GM18507 (cell line): Measurements from ENCODE around the gene SFN.
"Not testable (repeated sequence)": the region's sequence is repeated elsewhere in the genome, so short reads cannot be mapped to it uniquely, and the experiment has no call there.

ENCODE experiments used
- DNase-seq: peaks from one replicate; pipeline ENCODE4 v3.0.0; 2011; ENCODE audit warnings: low read depth; ENCODE audit not compliant: insufficient read length; ENCODE audit errors: extremely low spot score
- FAIRE-seq: peaks from 2 replicates; lab custom pipeline; 2011; peaks lifted over from hg19 to GRCh38; lab: Jason Lieb, UNC

Gene SFN

GRCh38 chr1:26861286-26861701, 1.7 kb upstream of the SFN start:
- DNase-seq, result no peak
- no peak for FAIRE-seq

- FAIRE-seq, result no peak
- no peak for DNase-seq
These were observed 1.0 kb upstream of the SFN start for GRCh38 chr1:26861889-26862378.

GRCh38 chr1:26863685-26864077, 732 bp downstream of the SFN start:
- no peak for DNase-seq
- FAIRE-seq, result no peak

DNA sequence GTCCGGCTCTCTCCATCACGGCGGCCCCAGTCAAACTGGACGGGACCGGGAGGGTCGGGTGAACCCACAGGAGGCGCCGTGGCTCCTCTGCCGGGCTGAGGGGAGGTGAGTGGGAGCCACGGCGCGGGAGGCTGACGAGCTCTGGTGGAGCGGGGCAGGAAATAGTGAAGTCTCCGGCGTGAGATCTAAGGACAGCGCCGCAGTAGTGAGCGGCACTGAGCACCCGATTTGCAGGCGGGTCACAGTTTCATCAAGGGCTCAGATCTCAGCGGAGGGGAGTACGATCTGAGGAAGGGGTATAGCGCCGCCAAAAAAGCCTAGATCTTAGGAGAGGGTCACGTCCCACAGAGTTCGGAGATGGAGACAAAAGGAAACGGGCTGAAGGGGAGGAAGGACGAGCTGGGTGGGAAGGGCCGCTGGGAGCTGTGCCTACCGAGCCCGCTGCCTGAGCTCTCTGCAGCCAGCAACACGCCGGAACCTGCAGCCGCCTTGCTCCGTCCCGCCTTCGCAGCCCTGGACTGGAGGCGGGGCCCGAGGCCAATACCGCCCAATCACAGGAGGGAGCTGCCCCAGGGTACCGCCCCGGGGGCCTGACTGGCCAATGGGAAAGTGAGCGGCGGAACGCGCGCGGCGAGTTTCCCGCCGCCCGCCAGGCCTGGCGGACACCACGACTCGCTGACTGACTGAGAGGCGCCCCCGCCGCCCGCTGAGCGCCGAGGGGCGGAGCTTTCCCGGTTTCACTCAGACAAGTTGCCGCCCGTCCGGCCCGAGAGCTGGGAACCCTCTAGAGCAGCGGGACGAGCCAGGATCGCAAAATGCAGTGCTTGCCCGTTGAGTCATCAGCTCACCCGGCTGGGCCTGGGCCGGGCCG, 1.9 kb downstream of the SFN start:
- FAIRE-seq, result peak; percentile 96

DNA sequence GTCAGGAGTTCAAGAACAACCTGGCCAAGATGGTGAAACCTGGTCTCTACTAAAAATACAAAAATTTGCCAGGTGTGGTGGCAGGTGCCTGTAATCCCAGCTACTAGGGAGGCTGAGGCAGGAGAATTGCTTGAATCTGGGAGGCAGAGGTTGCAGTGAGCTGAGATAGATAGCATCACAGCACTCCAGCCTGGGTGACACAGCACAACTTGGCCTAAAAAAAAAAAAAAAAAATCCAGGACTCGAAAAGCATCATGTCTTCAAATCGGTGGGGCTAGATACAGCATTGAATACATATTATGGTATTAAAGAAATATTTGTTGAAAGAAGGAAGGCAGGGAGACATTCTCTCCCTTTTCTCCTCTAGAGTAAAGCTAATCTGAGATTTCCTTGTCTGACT, 10.1 kb downstream of the SFN start:
- FAIRE-seq, DNase-seq: not testable (repeated sequence)

More for the DNA sequence above, 1.9 kb downstream of the SFN start:
- DNase-seq, result peak; percentile 89

GRCh38 chr1:26874896-26875295, 11.9 kb downstream of the SFN start:
- no peak for FAIRE-seq
- DNase-seq, result no peak

DNA sequence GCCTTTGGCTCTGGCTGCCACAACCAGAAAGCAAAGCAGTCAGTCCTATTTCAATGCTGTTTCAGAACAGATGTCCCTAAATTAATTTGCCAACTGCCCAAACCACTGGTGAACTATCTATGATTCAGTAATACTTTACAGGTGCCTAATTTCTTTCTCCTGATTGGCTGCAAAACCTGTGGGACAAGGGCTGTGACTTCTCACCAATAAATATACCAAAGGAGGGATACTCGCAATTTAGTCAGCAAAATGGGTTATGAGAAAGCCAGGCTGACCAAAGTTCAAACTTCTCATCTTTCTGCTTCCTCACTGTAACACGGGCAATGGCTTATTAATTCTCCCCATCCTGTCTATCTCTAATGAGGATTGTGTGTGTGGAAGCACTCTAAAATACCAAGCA, 14.4 kb downstream of the SFN start:
- no peak for FAIRE-seq
- DNase-seq, result no peak

DNA sequence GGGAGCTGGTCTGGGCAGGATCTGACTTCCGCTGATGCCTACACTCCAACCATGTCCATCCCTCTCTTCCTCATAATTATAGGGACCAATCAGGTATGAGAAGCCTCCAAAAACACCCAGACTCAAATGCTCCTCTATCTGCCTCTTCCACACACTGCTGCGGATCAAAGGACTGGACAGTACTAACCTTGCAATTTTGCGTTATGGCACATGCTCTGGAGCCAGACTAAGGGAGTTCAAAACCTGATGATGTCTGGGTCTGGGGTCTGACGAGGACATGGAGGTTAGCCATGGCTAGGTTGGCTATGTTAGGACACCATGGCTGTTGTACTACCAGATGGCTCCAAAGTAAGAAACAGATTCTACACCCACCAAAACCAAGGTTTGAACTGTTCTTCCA, 16.8 kb downstream of the SFN start:
- no peak for FAIRE-seq
- no peak for DNase-seq

- not testable (repeated sequence) for FAIRE-seq, DNase-seq
These were observed 18.7 kb downstream of the SFN start for GRCh38 chr1:26881611-26882010.

DNA sequence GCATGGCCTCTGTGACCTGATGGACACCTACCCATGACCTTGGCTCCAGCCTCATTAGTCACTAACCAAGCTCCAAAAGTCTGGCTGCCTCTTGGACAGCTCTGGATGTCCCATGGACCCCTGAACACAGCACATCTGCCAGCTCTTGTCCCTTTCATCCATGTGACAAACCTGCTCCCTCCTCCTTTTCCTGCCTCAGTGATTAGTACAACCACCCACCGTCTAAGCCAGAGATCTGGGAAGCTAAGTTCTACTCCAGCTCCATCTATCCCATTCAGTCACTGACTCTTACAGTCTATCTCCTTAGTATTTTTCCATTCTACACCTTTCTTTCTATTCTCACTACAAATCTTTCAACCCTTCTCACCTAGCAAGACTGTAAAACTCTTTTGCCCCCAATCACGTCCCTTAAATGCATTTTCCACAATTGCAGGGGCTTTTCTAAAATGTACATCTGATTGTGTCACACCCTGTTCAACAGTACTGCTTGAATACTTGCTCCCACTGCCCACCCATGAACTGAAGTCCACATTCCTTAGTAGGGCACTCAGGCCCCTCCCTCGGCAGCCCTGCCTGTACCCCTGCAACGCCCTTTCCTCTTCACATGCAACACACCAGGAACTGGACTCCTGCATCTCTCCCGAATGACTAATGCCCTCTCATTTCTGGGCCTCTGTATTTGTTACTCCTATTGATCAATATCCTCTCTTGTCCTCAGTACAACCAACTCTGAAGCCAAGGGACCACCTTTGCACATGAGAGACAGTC, 19.9 kb downstream of the SFN start:
- DNase-seq (no peak), FAIRE-seq (no peak)

DNA sequence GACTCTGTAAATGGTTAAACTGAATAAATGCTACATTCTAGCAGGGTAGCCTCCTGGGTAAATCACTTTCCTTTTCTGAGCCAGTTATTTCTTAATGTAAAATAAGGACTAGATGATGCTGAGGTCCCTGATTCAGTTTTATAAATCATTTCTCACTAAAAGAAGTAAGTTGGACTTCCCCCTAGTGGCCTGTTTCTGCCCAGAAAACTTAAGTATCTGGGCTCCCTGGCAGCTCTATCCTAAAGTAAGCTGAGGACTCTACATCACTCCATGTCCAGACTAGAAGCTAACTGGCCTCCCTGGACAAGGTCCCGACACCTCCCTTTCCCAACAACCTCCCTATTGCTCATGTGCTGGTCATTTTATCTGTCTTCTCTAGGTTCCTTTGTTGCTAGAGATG, 24.2 kb downstream of the SFN start:
- no peak for DNase-seq
- FAIRE-seq, result no peak

DNA sequence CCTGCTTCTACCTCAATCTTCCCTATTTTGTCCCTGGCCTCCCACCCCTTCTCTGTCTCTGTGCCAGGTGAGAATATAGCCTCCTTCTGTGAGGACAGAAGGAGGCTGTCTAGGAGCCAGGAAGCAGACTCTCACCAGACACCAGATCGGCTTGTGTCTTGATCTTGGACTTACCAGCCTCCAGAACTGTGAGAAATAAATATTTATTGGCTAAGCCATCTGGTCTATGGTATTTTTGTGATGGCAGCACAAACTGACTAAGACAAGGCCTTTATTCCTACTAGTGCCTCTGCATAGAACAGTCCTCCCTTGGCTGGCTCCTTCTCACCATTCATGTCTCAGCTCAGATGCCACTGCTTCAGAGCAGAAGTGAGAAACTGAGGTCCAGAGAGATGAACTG, 25.3 kb downstream of the SFN start:
- no peak for FAIRE-seq

DNA sequence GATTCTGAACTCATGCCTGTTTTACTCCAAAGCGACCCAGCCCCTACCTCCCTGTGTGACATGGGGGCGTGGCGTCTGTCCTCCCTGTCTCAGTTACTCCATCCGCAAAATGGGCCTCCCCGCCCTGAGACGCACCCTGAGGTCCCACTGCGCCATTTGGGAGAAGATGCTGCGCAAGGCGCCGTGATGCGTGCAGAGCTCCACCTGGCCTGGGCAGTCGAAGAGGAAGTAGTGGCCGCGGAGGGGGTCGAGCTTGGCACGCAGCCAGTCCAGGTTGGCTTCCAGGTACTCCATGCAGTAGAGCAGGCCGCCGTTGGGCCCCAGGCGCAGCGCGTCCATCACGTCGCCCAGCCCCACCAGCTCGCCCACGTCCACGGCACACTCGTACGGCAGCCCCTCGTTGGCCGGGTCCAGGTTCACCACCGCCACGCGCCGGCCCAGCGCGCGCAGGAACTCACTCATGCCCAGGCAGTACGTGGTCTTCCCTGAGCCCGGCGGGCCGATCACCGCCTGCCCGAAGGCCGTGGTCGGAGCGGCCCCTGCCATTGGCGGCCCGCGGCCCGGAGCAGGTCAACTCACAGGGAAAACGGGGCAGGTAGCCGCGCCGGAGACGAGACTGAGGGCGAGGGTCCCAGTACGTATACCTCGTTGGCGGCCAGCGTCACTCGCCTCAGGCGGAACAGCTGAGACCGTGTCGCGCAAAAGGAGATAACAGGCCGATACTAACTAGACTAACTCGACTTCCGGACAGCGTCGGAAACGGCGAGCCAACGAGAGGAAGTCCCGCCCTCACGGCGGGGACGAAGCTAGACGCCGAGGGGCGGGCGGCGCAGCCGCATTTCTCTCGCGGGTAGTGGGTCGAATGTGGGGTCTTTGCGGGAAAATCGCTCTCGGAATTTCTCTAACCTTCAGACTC, 26.9 kb downstream of the SFN start, which contains the start of gene GPN2:
GPN2 (minus strand) TSS at position 733 of the 916 bp plus-strand sequence; CDS start at position 546, 187 bp downstream.
- DNase-seq, result peak; percentile 92
- FAIRE-seq, result peak; percentile 91

More for the DNA sequence above, 25.3 kb downstream of the SFN start:
- DNase-seq, result no peak

- FAIRE-seq, result no peak
- DNase-seq, result no peak
These were observed 27.5 kb downstream of the SFN start for GRCh38 chr1:26890467-26890796.

GRCh38 chr1:26894263-26894662, 31.3 kb downstream of the SFN start:
- DNase-seq (no peak), FAIRE-seq (no peak)

DNA sequence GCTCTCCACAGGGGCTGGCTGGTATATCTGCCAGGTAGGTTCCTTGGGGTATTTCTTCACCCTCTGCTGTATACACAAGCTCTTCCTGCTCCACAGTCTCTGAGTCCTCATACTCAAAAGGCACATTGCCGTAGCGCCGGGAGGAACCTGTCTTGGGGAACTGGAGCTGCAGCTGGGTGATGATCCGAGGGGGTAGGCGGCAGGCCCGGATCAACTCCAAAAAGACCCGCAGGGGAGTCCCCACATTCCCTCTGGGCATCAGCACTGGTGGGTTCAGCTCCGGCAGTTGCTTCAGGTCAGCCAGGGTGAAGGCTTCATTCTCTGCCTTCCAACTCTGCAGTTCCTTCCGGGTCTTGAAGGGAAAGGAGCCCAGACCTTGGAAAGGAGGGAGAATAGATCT, 34.4 kb downstream of the SFN start:
- DNase-seq (no peak), FAIRE-seq (no peak)

DNA sequence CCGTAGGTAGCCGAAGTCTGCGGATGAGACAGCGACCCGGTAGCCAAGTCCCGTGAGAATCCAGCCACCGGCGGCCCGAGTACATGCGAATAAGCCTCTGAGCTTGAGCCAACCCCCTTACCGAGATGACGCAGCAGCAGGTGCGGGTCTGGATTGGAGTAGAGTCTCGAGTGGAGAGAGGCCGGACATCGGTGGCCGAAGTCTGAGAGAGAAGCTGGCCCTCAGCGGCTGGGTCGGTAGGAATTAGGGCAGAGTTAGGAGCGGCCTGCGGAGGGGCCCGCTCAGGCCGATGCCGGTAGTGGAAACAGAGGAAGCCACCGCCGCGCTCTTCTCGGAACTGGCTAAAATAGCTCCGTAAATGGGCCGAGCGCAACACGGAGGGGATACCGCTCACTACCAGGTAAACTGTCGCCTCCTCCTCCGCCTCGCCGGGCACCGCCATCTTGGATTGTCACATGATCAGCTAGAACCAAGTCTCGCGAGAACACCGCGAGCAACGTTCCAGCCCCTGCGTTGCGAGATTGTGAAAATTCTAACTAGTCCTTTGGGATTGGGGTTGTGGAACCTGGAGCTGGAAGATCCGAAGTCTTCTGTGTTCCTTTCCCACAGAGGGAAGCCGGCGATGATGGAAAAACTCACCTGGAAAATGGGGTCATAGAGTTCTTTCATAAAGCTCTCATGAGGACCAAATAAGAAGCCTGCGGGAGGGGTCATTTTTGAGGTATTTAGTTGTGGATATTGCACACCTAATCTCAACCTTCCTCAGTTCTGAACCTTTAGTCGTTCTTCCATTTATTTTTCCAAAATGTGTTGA, 37.3 kb downstream of the SFN start, which contains the start of gene GPATCH3:
GPATCH3 (minus strand) TSS at position 467 of the 814 bp plus-strand sequence; CDS start at position 442, 25 bp downstream.
- FAIRE-seq, result peak; percentile 92

DNA sequence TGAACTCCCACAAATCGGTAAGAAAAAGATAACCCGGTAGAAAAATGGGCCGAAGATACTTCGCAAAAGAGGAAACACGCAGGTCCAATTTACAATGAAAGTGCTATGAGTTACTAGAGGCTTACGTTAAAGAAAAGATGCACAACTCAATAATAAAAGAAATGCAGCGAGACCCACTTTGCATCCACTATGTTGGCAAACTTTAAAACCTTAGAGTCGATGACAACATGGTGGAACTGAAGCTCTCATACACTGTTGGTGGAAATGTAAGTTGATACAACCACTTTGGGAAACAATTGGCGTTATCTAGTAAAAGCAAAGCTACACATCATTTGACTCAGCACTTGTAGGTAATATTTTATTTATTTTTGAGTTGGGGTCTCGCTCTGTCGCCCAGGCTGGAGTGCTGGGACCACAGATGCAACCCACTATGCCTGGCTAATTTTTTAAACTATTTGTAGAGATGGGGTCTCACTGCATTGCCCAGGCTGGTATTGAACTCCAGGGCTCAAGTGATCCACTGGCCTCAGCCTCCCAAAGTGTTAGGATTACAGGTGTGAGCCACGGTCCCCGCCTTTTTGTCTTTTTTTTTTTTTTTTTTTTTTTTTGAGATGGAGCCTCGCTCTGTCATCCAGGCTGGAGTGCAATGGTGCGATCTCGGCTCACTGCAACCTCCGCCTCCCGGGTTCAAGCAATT, 38.0 kb downstream of the SFN start:
- FAIRE-seq (no peak), DNase-seq (no peak)

More for the DNA sequence above, 37.3 kb downstream of the SFN start, which contains the start of gene GPATCH3:
- DNase-seq, result peak; percentile 84
